NCI-H2196 (cell line): Measurements from ENCODE around the gene ODR4.
A peak's percentile ranks its signal among the peaks of the same experiment; 100 is the strongest.
"Not testable (repeated sequence)": the region's sequence is repeated elsewhere in the genome, so short reads cannot be mapped to it uniquely, and the experiment has no call there.

ENCODE experiments used
- DNase-seq: peaks from one replicate; lab custom pipeline; 2025; ENCODE audit not compliant: unreplicated experiment; lab: John Stamatoyannopoulos, UW

ODR4 gene

GRCh38 chr1:186375152-186375928 lies at the start of gene ODR4, which contains the start of gene TPR:
ODR4 (plus strand) TSS chr1:186375838; CDS start chr1:186379786, 3,948 bp downstream.
TPR (minus strand) TSS chr1:186375253; CDS start chr1:186375028, 225 bp downstream.
- DNase-seq, result peak; percentile 99

GRCh38 chr1:186326009-186326408 lies 49.6 kb upstream of the ODR4 start:
- DNase-seq, result no peak

- DNase-seq, result no peak
Measured at GRCh38 chr1:186327331-186327730, 48.3 kb upstream of the ODR4 start.

GRCh38 chr1:186330758-186331157 lies 44.9 kb upstream of the ODR4 start:
- no peak for DNase-seq

GRCh38 chr1:186337554-186337953 lies 38.1 kb upstream of the ODR4 start:
- DNase-seq, result no peak

- DNase-seq, result no peak
Measured at GRCh38 chr1:186340772-186341171, 34.9 kb upstream of the ODR4 start.

GRCh38 chr1:186347837-186348691 lies 27.6 kb upstream of the ODR4 start:
- not testable (repeated sequence) for DNase-seq

- peak; percentile 41 for DNase-seq
Measured at GRCh38 chr1:186374303-186375151, 1.1 kb upstream of the ODR4 start.

- no peak for DNase-seq
Measured at GRCh38 chr1:186375929-186376319, 286 bp downstream of the ODR4 start.

- DNase-seq, result no peak
Measured at GRCh38 chr1:186386725-186387383, 11.2 kb downstream of the ODR4 start.

GRCh38 chr1:186390925-186391324 lies 15.3 kb downstream of the ODR4 start:
- DNase-seq, result no peak

GRCh38 chr1:186391841-186392240 lies 16.2 kb downstream of the ODR4 start:
- DNase-seq, result no peak

- DNase-seq, result not testable (repeated sequence)
Measured at GRCh38 chr1:186392711-186393110, 17.1 kb downstream of the ODR4 start.

GRCh38 chr1:186401446-186401845 lies 25.8 kb downstream of the ODR4 start:
- DNase-seq, result not testable (repeated sequence)

- DNase-seq, result no peak
Measured at GRCh38 chr1:186403632-186404031, 28.0 kb downstream of the ODR4 start.

- DNase-seq, result peak; percentile 37
Measured at GRCh38 chr1:186404454-186405051, 28.9 kb downstream of the ODR4 start.

GRCh38 chr1:186409091-186409490 lies 33.5 kb downstream of the ODR4 start:
- DNase-seq, result no peak

GRCh38 chr1:186413319-186413718 lies 37.7 kb downstream of the ODR4 start:
- no peak for DNase-seq

- no peak for DNase-seq
Measured at GRCh38 chr1:186418503-186418902, 42.9 kb downstream of the ODR4 start.

- no peak for DNase-seq
Measured at GRCh38 chr1:186420311-186420710, 44.7 kb downstream of the ODR4 start.
